ENCODE results near the gene CD177.
A peak's percentile ranks its signal among the peaks of the same experiment; 100 is the strongest.
"Not testable (repeated sequence)": the region's sequence is repeated elsewhere in the genome, so short reads cannot be mapped to it uniquely, and the experiment has no call there.

The CD177 gene

DNA sequence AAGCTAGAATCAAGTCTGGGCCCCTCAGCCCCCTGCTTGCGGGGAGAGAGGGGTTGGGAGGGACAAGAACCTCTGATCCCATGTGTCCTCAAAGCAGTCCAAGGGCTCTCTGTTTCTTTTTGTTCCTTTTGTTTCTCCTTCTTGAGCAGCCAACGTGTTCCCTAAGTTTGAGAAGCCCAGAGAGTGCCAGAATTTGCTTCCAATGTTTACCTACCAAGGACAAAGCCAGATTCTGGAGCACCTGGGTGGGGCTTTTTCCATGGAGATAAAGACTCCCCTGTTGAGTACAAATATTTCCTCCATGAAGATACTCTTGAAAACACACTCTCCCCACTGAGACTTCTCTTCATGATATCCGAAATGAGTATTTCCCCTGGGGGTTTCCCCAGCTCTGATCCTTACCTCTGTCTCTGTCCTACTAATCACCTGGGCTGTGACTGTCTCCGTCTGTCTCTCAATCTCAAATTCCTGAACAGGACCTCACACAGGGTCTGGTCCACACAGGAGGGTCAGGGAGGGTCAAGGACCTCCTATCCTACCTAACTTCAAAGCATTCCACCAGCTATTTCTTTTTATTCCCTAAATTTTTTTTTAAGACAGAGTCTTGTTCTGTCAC is 27.4 kb downstream of the CD177 start:
- no peak for DNase-seq (ENCODE audit: low spot score)

DNA sequence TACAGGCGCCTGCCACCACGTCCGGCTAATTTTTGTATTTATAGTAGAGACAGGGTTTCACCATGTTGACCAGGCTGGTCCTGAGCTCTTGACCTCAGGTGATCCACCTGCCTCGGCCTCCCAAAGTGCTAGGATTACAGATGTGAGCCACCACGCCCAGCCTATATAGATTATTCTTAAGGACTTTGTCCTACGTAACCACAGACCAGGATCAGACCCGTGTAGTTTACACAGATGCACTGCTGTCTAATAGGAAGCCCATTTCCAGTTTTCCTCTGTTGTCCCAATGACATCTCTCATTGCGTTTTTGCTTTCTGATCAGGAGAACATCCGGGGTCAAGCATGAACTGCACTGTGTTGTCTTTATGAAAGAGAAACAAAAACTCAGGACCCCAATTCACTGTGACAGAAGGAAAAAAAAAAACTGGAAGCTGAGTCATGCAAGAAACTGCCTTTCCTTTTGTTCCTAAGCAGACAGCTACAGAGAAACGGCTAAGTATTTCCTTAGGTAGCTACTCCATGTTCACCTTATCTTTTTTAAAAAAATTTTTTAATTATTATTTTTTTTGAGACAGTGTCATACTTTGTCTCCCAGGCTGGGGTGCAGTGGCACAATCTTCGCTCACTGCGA is 29.2 kb downstream of the CD177 start:
- DNase-seq (ENCODE audit: low spot score), result not testable (repeated sequence)

DNA sequence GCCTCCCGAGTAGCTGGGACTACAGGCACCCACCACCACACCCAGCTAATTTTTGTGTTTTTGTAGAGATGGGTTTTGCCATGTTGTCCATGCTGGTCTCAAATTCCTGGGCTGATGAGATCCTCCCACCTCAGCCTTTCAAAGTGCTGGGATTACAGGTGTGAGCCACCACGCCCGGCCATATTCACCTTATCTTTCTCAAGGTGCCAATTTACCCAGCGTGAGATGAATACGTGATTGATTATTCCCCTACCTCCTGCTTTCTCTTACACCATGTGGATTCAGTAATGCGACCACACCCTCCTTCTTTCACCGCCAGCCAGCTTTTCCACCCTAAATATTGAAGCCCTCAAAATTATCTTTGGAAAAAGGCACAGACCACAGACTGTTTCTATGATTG is 29.8 kb downstream of the CD177 start:
- DNase-seq (ENCODE audit: low spot score), result not testable (repeated sequence)

DNA sequence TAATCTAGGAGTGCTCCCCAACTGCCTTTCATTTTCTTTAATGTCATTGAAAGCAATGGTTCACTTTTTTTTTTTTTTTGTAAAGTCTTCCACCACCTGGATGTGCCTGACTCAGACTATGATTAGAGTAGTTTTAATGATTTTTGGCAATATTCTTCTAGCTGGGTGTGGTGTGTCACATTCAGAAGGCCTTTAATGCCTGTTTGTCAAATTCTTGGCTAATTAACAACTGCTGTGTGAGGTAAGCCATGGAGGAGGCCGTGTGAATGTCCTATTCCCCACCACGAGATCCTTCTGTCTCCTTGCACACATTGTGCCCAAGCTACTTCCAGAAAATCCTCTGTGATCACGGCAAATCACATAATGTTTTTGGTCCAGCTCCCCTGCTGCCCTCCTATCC is 30.3 kb downstream of the CD177 start:
- DNase-seq (ENCODE audit: low spot score), result not testable (repeated sequence)

DNA sequence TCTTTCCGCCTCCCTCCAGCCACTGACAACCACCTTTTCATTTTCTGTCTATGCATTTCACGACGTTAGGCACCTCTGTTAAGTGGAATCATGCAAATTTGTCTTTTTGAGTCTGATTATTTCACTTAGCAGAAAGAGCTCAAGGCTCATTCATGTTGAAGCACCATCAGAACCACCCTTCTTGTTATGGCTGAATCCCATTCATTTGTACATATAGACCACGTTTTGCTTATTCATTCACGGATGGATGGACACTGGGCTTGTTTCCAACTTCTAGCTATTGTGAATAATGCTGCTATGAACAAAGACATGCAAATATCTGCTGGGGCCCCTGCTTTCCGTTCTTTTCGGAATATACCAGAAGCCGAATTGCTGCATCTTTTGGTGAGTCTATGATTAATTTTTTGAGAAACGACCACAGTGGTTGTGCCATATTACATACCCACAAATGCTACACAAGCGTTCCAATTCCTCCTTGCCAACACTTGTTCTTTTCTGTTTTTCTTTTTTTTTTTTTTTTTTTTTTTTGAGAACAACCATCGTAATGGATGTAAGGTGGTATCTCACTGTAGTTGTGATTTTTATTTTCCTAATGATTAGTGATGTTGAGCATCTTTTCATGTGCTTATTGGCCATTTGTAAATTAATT is 37.5 kb downstream of the CD177 start:
- peak; percentile 30 for DNase-seq (ENCODE audit: low spot score)

DNA sequence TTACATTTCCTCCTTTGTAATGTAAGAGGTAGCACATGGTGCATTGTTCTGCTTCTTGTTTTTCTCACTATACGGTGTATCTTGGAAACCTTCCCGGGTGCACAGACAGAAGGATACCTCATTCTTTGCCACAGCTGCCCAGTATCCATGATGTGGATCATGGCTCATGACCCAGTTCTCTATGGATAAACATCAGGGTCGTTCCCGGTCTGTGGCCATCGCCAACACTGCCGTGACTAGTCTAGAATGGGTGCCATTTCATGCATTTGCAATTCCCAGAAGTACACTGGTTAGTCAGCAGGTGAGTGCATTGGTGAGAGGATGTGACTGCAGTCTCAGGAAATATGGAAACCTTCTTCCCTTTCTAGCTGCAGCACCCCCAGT is 38.1 kb downstream of the CD177 start:
- not testable (repeated sequence) for DNase-seq (ENCODE audit: low spot score)

DNA sequence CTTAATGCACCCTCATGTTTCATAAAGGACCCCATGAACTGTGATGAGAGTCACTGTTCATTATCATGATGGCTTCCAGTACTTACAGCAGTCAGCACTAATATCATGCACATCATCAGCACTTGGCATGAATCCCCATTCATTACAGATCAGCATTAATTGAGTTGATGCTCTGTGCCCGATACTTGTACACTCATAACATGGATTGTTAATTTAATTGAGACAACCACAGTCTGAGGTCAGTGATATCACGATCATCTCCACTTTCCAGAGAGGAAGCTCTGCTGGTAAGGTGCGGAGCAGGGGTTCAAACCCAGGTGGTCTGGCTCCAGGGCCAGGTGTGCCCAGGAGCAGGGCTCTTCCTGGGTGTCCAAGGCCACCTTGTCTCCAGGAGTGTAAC is 40.0 kb downstream of the CD177 start:
- DNase-seq (ENCODE audit: low spot score), result not testable (repeated sequence)

GRCh38 chr19:43395561-43395960 is 42.1 kb downstream of the CD177 start:
- no peak for DNase-seq (ENCODE audit: low spot score)

GRCh38 chr19:43406297-43406696 is 52.8 kb downstream of the CD177 start:
- no peak for DNase-seq (ENCODE audit: low spot score)

- no peak for DNase-seq (ENCODE audit: low spot score)
These were observed 54.0 kb downstream of the CD177 start for GRCh38 chr19:43407416-43408005.

DNA sequence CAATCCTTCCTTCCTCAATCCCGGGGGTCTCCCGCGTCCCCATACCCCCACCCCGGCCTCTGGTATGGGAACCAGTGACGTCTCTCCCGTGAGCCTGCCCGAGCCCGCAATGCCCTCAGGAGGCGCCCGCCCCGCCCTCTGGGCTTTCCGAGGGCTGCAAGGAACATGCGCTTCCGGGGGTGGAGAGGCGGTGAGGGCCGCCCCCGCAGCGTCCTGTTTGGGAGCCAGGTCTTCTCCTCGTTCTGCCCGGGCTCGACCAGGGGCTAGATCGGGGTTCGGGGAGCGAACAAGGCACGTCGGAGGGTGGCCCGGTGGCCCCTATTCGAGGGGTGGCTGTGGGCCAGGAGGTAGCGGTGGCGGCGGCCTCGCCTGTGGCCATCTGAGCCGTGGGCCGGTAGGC is 54.6 kb downstream of the CD177 start:
- no peak for DNase-seq (ENCODE audit: low spot score)

- no peak for DNase-seq (ENCODE audit: low spot score)
These were observed 55.9 kb downstream of the CD177 start for GRCh38 chr19:43409415-43409814.

- no peak for DNase-seq (ENCODE audit: low spot score)
These were observed 59.0 kb downstream of the CD177 start for GRCh38 chr19:43412441-43412840.
